SK-N-MC (cell line): ENCODE data around the gene GNLY.

Experiments
- DNase-seq: peaks from one replicate; pipeline ENCODE4 v3.0.0-alpha.2; 2011; ENCODE audit warnings: low read depth, low spot score
- H3K27ac ChIP-seq: fragments of 200-600 bp; sonication (generic); 2 replicates; pipeline ENCODE4 v1.5.1; 2016; ENCODE audit warnings: mixed run types
- H3K36me3 ChIP-seq: fragments of 200-600 bp; sonication (generic); 2 replicates; pipeline ENCODE4 v1.6.1; 2017; ENCODE audit warnings: antibody characterized with exemption, low read length, mixed read lengths; ENCODE audit not compliant: insufficient read depth
- H3K4me3 ChIP-seq: fragments of 200-600 bp; sonication (generic); 2 replicates; pipeline ENCODE4 v1.5.1; 2016
- H3K9ac ChIP-seq: fragments of 200-600 bp; sonication (generic); 2 replicates; pipeline ENCODE4 v1.8.0; 2017; ENCODE audit warnings: mixed run types, mixed read lengths; ENCODE audit not compliant: insufficient read length
- H3K9me3 ChIP-seq: fragments of 200-600 bp; sonication (generic); 2 replicates; pipeline ENCODE4 v1.6.1; 2017; ENCODE audit warnings: low read depth, mild to moderate bottlenecking, antibody characterized with exemption, low read length, moderate library complexity, mixed read lengths
- EZH2 ChIP-seq: fragments of 200-600 bp; sonication (generic); IDR thresholded peaks from one replicate; pipeline ENCODE4 v1.6.1; 2017; ENCODE audit warnings: antibody characterized with exemption
- FOXP2 ChIP-seq: optimal IDR thresholded peaks from 2 replicates; pipeline ENCODE3; 2011; ENCODE audit warnings: mild to moderate bottlenecking, moderate library complexity; ENCODE audit not compliant: insufficient read depth; ENCODE audit errors: extremely low read length, control extremely low read depth
- POLR2AphosphoS5 ChIP-seq: IDR thresholded peaks from 2 replicates; pipeline ENCODE4 v1.6.1; 2012; ENCODE audit warnings: mild to moderate bottlenecking, low read depth, low read length, borderline replicate concordance

Gene GNLY

DNA sequence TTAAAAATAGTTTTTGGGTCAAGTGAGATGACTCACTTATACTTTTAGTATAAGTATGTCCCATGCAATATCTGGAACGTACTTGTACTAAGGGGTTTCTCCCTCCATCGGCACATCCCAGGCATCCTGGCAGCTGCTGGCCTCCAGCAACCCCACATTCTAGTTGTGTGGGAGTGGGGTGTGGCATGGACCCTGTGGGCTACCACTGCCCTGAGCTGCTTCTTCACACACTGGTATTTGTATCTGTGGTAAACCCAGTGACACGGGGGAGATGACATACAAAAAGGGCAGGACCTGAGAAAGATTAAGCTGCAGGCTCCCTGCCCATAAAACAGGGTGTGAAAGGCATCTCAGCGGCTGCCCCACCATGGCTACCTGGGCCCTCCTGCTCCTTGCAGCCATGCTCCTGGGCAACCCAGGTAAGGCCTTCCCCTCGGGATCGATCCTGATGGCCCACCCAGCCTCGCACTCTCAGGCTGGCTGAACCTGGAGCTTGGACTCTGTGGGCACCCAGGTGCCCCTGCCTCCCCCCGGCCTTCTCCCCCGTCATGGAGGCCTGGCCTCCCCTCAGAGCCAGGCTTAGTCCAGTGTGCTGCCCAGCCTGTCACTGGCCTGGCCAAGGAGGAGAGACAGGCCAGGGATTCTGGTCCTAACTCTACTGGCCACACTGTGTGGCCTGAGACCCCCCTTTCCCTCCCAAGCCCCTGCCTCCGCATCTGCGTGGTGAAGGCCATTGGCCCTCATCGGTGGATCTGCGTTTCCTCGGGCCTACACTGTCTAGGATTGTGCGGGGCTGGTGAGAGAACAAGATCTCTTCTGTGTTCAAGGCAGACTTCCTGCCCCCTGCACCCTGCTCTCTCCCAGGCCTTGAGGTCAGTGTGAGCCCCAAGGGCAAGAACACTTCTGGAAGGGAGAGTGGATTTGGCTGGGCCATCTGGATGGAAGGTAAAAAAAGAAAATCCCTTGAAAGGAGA is at the start of gene GNLY:
GNLY (plus strand) TSS at position 307 of the 974 bp plus-strand sequence; CDS start at position 368, 61 bp downstream.
- no peak within 1 kb of the TSS for H3K9ac ChIP-seq
- no peak within 1 kb of the TSS for H3K4me3 ChIP-seq
- H3K9me3 ChIP-seq: no peaks in the 10 kb centered on the region
- no peak for DNase-seq
- no peak within 1 kb of the TSS for H3K27ac ChIP-seq
- TF ChIP-seq POLR2AphosphoS5: no peak
- TF ChIP-seq EZH2: no peak
- no peak for TF ChIP-seq FOXP2
- no peaks in the 10 kb centered on the region for H3K36me3 ChIP-seq

DNA sequence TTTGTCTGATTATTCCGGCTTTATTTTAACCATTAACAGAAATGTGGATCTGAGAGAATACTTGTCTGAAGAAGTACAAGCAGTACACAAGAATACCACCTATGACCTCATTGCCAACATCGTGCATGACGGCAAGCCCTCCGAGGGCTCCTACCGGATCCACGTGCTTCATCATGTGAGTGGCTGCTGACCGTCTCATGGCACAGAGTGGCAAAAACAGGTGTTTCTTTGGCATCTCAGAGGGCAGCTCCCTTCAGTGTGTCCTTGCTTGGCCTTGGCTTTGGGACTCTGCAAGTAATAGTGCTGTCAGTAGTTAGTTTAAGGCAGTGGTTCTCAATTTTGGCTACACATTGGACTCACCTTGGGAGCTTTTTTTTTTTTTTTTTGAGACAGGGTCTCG is 49.2 kb upstream of the GNLY start:
- H3K36me3 ChIP-seq: peaks cover 96% of the 10 kb centered on the region
- H3K4me3 ChIP-seq: no peak overlapping the region
- TF ChIP-seq POLR2AphosphoS5: no peak
- TF ChIP-seq FOXP2: no peak
- TF ChIP-seq EZH2: no peak

DNA sequence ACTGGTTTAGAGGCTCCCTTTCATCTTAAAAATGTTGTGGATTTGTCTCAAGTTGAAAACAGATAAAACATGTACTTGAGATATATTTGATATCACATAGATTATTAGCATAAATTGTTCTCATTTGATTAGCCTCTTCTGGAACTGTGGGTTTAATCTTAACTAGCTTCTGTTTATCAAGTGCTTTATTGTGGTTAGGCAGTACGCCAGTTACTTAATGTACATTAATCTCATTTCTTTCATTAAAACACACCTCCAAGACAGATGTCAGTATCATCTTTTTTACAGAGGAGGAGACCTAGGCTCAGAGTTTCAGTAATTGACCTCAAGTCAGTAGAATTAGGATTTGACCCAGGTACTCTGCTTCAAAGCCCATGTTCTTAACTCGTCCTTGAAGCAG is 48.0 kb upstream of the GNLY start:
- Histone ChIP-seq H3K27ac (no peak overlapping the region), H3K9ac (no peak overlapping the region), H3K36me3 (peaks cover 95% of the 10 kb centered on the region), H3K9me3 (no peaks in the 10 kb centered on the region), H3K4me3 (no peak overlapping the region)
- TF ChIP-seq POLR2AphosphoS5 (no peak), FOXP2 (no peak), EZH2 (no peak)
- DNase-seq: no peak

More for the DNA sequence above, 49.2 kb upstream of the GNLY start:
- no peak overlapping the region for H3K27ac ChIP-seq
- no peak for DNase-seq
- no peak overlapping the region for H3K9ac ChIP-seq
- H3K9me3 ChIP-seq: no peaks in the 10 kb centered on the region

DNA sequence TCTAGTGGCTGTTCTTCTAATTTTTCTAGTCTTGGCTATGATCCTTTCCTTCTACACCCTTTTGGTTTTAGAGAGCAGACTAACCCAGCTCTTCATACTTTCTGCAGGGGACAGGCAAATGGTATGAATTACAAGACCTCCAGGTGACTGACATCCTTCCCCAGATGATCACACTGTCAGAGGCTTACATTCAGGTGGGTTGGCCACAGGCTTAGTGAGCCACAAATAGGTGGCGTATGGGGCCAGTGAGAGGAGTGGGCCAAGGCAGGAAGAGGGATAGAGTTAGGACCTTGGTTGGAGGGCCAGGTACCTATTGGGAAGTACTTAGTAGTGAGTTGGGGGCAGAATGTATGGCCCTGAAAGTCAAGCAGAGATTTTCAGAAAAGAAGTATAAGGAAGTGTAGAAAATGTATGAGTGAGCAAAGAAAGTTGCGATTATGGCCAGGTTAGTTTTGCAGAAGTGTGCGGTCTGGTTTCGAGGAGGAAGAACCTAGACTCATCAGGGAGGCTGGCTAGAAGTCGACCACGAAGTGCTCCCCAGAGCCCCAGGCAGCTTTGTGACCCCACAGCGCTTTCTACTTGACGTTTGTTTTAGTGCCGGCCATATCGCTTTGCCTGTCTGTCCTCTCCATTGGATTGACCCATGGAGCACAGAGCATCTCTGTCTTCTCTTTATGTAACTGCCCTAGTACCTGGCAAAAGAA is 46.2 kb upstream of the GNLY start:
- no peak overlapping the region for H3K4me3 ChIP-seq
- H3K9me3 ChIP-seq: no peaks in the 10 kb centered on the region
- DNase-seq: no peak
- TF ChIP-seq POLR2AphosphoS5: no peak
- no peak for TF ChIP-seq EZH2
- no peak for TF ChIP-seq FOXP2
- 0 out of 2 replicates have a peak overlapping the region, but pooled peaks have one; percentile 31 for H3K27ac ChIP-seq
- no peak overlapping the region for H3K9ac ChIP-seq
- H3K36me3 ChIP-seq: peaks cover 90% of the 10 kb centered on the region

DNA sequence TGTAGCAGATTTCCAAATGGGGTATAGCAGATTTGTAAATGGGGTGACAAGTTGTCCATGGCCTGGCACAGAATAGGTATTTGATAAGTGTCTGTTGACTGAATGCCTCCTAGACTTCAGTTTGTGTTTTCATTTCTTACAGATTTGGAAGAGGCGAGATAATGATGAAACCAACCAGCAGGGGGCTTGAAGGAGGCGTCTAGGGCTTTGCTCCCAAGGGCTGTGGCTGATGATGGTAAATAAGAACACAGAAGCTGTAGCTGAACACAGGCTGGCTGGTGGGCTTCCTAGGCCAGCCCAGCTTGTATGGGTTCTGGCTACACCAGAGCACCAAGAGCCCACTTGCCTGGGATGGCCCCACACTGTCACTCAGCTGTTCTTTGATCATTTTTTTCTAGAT is 45.5 kb upstream of the GNLY start:
- Histone ChIP-seq H3K36me3 (peaks cover 84% of the 10 kb centered on the region), H3K4me3 (no peak overlapping the region), H3K27ac (0 out of 2 replicates have a peak overlapping the region, but pooled peaks have one; percentile 31), H3K9ac (no peak overlapping the region), H3K9me3 (no peaks in the 10 kb centered on the region)
- TF ChIP-seq EZH2 (no peak), FOXP2 (no peak), POLR2AphosphoS5 (no peak)
- DNase-seq: no peak

DNA sequence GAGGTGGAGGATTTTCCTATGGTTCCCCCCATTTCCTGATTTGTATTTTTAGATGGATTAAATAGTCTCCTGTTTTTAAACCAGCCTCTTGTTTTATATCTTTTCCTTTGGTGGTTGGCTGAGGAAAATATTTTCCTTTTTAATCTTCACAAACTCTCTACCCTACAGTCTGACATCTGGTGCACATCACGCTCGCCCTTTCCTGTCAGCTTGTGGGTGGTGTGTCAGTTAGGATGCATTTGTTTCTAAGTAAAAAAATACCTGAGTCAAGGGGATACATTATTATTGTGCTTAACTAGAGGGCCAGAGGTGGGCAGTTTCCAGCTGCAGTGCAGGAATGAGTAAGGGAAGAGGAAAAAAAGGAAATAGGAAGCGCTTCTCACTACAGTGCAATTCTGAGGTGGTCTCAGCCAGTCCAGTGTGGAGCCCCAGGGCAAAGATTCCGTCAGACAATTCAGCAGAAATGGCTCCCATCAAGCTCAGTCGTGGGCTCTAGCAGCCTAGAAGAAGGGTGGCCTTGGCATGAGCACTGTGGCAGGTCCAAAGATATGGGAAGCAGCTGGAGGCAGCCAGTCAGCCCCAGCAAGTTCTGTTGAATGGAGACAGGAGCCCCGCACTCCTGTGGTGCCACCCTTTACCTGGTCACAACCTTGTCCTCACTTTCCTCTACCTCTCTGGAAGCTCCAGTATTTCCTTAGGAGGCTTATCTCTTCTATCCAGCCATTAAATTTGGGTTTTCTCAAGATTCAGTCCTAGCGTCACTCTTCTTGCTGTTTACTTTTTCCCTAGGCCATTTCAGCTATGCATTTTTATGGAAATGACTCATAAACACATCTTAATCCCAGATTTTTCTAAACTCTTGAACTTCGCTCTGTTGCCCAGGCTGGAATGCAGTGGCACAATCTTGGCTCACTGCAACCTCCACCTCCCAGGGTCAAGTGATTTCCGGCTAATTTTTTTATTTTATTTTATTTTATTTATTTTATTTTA is 44.7 kb upstream of the GNLY start:
- no peak for DNase-seq
- TF ChIP-seq EZH2 (no peak), FOXP2 (no peak), POLR2AphosphoS5 (no peak)
- H3K27ac ChIP-seq: no peak overlapping the region
- no peak overlapping the region for H3K9ac ChIP-seq
- no peak overlapping the region for H3K4me3 ChIP-seq
- H3K36me3 ChIP-seq: peaks cover 82% of the 10 kb centered on the region
- no peaks in the 10 kb centered on the region for H3K9me3 ChIP-seq

DNA sequence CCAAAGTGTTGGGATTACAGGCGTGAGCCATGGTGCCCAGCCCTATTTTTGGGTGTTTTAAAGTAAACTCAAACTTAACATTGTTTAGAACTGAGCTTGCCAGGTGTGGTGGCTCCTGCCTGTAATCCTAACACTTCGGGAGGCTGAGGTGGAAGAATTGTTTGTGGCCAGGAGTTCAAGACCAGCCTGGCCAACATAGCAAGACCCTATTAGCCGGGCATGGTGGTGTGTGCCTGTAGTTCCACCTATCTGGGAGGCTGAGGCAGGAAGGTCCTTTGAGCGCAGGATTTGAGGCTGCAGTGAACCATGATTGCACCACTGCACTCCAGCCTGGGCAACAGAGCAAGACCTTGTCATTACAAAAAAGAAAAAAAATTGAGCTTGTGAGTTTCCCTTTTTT is 43.7 kb upstream of the GNLY start:
- peaks cover 72% of the 10 kb centered on the region for H3K36me3 ChIP-seq
- TF ChIP-seq FOXP2 (no peak), EZH2 (no peak)

More for the DNA sequence above, 43.7 kb upstream of the GNLY start:
- DNase-seq: no peak
- H3K9me3 ChIP-seq: no peaks in the 10 kb centered on the region
- H3K4me3 ChIP-seq: no peak overlapping the region
- no peak overlapping the region for H3K27ac ChIP-seq
- H3K9ac ChIP-seq: no peak overlapping the region
